Measurements from ENCODE around the gene ZNF280B. TPM values are rescaled to one million over a fixed set of nuclear protein-coding genes. Genes with fewer than 3 reads are reported as not detected.

Gene ZNF280B
- total and polyA plus RNA-seq, 10 donors, result 0.49 to 2.7 (median 1.9) TPM

GRCh38 chr22:22538226-22538989 lies 29.9 kb upstream of the ZNF280B start:
- Histone ChIP-seq H3K36me3 (no peaks in the 10 kb centered on the region), H3K27ac (no peak overlapping the region), H3K4me1 (no peaks in the 10 kb centered on the region), H3K27me3 (replicated peaks in 1 of 7) (no peaks in the 10 kb centered on the region), H3K4me3 (no peak overlapping the region), H3K9me3 (peaks cover 0 to 3% (median 0%) of the 10 kb centered on the region in 8 donors)
- no peak for DNase-seq
- 80 to 89% (median 83%) methylated on average over 7 of the region's 7 CpGs for WGBS, 5 donors
- TF ChIP-seq CTCF (IDR thresholded peaks at IDR 0.05 in 8 of 11, conservative IDR thresholded peaks at IDR 0.05 in 3 of 11) (no peak), POLR2AphosphoS5 (IDR thresholded peaks at IDR 0.05) (no peak), POLR2A (IDR thresholded peaks at IDR 0.05) (no peak)
- intact Hi-C loops (cut with DNase I; ENCODE audit: low total_unique reads), result no loop called here

GRCh38 chr22:22536916-22537315 lies 28.4 kb upstream of the ZNF280B start:
- no peak overlapping the region for H3K27ac ChIP-seq
- 24 to 71% (median 54%) methylated on average over 1 of the region's 1 CpG for WGBS, 5 donors
- intact Hi-C loops (cut with DNase I; ENCODE audit: low total_unique reads), result no loop called here
- H3K4me3 ChIP-seq, result no peak overlapping the region
- no peaks in the 10 kb centered on the region for H3K27me3 ChIP-seq (replicated peaks in 1 of 7)
- no peaks in the 10 kb centered on the region for H3K4me1 ChIP-seq
- DNase-seq, result no peak
- no peak for TF ChIP-seq POLR2A (IDR thresholded peaks at IDR 0.05)
- no peak for TF ChIP-seq CTCF (IDR thresholded peaks at IDR 0.05 in 8 of 11, conservative IDR thresholded peaks at IDR 0.05 in 3 of 11)
- no peak for TF ChIP-seq POLR2AphosphoS5 (IDR thresholded peaks at IDR 0.05)
- no peaks in the 10 kb centered on the region for H3K36me3 ChIP-seq
- H3K9me3 ChIP-seq, result peaks cover 0 to 3% (median 0%) of the 10 kb centered on the region in 8 donors

- WGBS, 5 donors, result 69 to 91% (median 81%) methylated on average over 6 of the region's 6 CpGs
These were observed 28.0 kb upstream of the ZNF280B start for GRCh38 chr22:22536515-22536914.

More at GRCh38 chr22:22536515-22536914, 28.0 kb upstream of the ZNF280B start:
- no peaks in the 10 kb centered on the region for H3K4me1 ChIP-seq
- no peak overlapping the region for H3K27ac ChIP-seq
- peaks cover 0 to 3% (median 0%) of the 10 kb centered on the region in 8 donors for H3K9me3 ChIP-seq
- no peak overlapping the region for H3K4me3 ChIP-seq
- intact Hi-C loops (cut with DNase I; ENCODE audit: low total_unique reads), result no loop called here
- TF ChIP-seq POLR2A (IDR thresholded peaks at IDR 0.05) (no peak), CTCF (IDR thresholded peaks at IDR 0.05 in 8 of 11, conservative IDR thresholded peaks at IDR 0.05 in 3 of 11) (no peak), POLR2AphosphoS5 (IDR thresholded peaks at IDR 0.05) (no peak)
- no peaks in the 10 kb centered on the region for H3K27me3 ChIP-seq (replicated peaks in 1 of 7)
- no peaks in the 10 kb centered on the region for H3K36me3 ChIP-seq
- DNase-seq, result no peak

Measured in spleen (tissue), 11 donors.